OCI-LY7 (cell line): ENCODE data around the gene BANF2. TPM values are rescaled to one million over a fixed set of nuclear protein-coding genes. Genes with fewer than 3 reads are reported as not detected.
"Not testable (repeated sequence)": the region's sequence is repeated elsewhere in the genome, so short reads cannot be mapped to it uniquely, and the experiment has no call there.

ENCODE experiments used
- BruUV-seq: library from RNA; stranded (reverse); fragments of 400-500 nt; replicated peaks from 2 replicates; lab custom pipeline; 2021; lab: Mats Ljungman, UMichigan
- CTCF ChIA-PET: fragments of 300-600 bp; sonication (Branson Sonifier 250); formaldehyde crosslinking; loops from one replicate; lab custom pipeline; 2022; ENCODE audit warnings: antibody characterized with exemption; ENCODE audit not compliant: unreplicated experiment; lab: Charles Lee
- POLR2A ChIA-PET: fragments of 300-600 bp; sonication (Branson Sonifier 250); formaldehyde crosslinking; loops from one replicate; lab custom pipeline; 2022; ENCODE audit warnings: antibody characterized with exemption; lab: Charles Lee
- DNase-seq: peaks from one replicate; pipeline ENCODE4 v3.0.0-alpha.2; 2015; ENCODE audit warnings: low spot score
- H2AFZ ChIP-seq: fragments of 200-600 bp; sonication (generic), shearing (Covaris generic); 2 replicates; pipeline ENCODE4 v1.6.1; 2014; ENCODE audit warnings: mild to moderate bottlenecking, antibody characterized with exemption, low read length, moderate library complexity
- H3K27ac ChIP-seq: fragments of 200-600 bp; sonication (generic); 2 replicates; pipeline ENCODE4 v1.5.1; 2014; ENCODE audit warnings: mixed run types, low read depth, mild to moderate bottlenecking, moderate library complexity, low read length, inconsistent platforms; ENCODE audit not compliant: poor library complexity, severe bottlenecking
- H3K36me3 ChIP-seq: fragments of 200-600 bp; sonication (generic); 2 replicates; pipeline ENCODE4 v1.6.1; 2014; ENCODE audit warnings: mild to moderate bottlenecking, antibody characterized with exemption, low read length, moderate library complexity, mixed read lengths; ENCODE audit not compliant: insufficient read depth
- H3K4me1 ChIP-seq: fragments of 200-600 bp; sonication (generic); 2 replicates; pipeline ENCODE4 v1.5.1; 2014; ENCODE audit warnings: mild to moderate bottlenecking, low read length; ENCODE audit not compliant: insufficient read depth, poor library complexity, severe bottlenecking
- H3K4me2 ChIP-seq: fragments of 200-600 bp; sonication (generic); 2 replicates; pipeline ENCODE4 v1.6.1; 2014; ENCODE audit warnings: mild to moderate bottlenecking, low read length
- H3K4me3 ChIP-seq: fragments of 200-600 bp; sonication (generic); 2 replicates; pipeline ENCODE4 v1.5.1; 2014; ENCODE audit warnings: mild to moderate bottlenecking, low read depth, low read length; ENCODE audit not compliant: poor library complexity, severe bottlenecking
- H3K79me2 ChIP-seq: fragments of 200-600 bp; sonication (generic); 2 replicates; pipeline ENCODE4 v1.6.1; 2016; ENCODE audit warnings: low read depth, mild to moderate bottlenecking, low read length, moderate library complexity, mixed read lengths; ENCODE audit not compliant: insufficient read depth
- H3K9me2 ChIP-seq: fragments of 200-600 bp; sonication (generic); 2 replicates; pipeline ENCODE4 v1.6.1; 2016; ENCODE audit warnings: mild to moderate bottlenecking, low read length, mixed read lengths; ENCODE audit not compliant: insufficient read depth
- H3K9me3 ChIP-seq: fragments of 200-600 bp; sonication (generic); 2 replicates; pipeline ENCODE4 v1.6.1; 2014; ENCODE audit warnings: mild to moderate bottlenecking, mixed run types, low read length, mixed read lengths
- H4K20me1 ChIP-seq: fragments of 200-600 bp; sonication (generic); 2 replicates; pipeline ENCODE4 v1.6.1; 2014; ENCODE audit warnings: mild to moderate bottlenecking, antibody characterized with exemption, low read length, moderate library complexity, mixed read lengths; ENCODE audit not compliant: insufficient read depth
- EZH2phosphoT487 ChIP-seq: fragments of 200-600 bp; sonication (generic); IDR thresholded peaks from 2 replicates; pipeline ENCODE4 v1.6.1; 2018; ENCODE audit warnings: low read depth, borderline replicate concordance, mild to moderate bottlenecking, mixed run types, antibody characterized with exemption, low read length, moderate library complexity, mixed read lengths
- intact Hi-C: fragments of 100-400 bp; cut with micrococcal nuclease; formaldehyde crosslinking; loops from one replicate; pipeline ENCODE4 v1.10.0; 2022; ENCODE audit not compliant: unreplicated experiment
- total RNA-seq, 2 experiments: library from RNA; depleted of rRNA in 1 of 2; stranded (reverse); fragments of >200 nt in 1 of 2; shearing (Covaris generic) in 1 of 2; gene quantifications; 2 replicates each; pipeline ENCODE4 v1.2.3, GENCODE V29; 2014 to 2022
- TF ChIP-seq, protein P1 (sequence below): fragments of 200-600 bp; sonication (generic); conservative IDR thresholded peaks from 2 replicates; pipeline ENCODE4 v1.5.1; 2014; ENCODE audit warnings: mild to moderate bottlenecking, antibody characterized with exemption, low read length, moderate library complexity, mixed read lengths

BANF2 gene
- total RNA-seq, 2 experiments from 2014 or later = not detected

DNA sequence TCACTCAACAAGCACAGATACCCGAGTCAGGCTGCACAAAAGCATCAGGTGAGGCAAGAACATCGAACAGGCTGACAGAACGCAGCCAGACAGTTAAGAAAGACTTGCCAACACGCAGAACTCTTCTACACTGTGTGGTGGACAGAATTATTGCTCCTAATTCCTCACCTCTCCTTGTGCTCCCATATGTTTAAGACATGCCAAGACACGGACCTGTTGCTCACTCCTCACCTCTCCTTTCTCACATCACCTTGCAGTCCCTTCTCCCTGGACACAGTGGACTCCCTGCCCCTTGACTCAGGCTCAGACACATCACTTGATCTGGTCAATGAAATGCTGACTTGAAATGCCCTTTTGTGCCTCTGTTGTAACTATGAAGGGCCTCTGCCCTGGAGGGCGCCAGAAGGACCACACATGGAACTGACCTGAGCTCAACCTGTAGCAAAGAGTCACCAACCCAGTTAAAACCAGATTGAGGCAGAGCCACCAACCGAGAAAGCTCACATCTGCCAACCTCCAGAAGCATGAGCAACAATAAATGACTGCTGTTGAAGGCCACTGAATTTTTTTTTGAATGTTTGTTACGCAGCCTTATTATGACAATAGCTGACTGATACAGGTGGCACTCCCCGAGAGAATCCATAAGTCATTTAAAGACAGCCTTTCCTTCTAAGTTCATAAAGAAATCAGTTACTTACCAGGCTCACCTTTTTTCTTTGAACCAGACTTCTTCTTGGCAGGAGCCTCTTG is 41.7 kb upstream of the BANF2 start:
- no peak for DNase-seq
- no peaks in the 10 kb centered on the region for H3K79me2 ChIP-seq
- H3K36me3 ChIP-seq = peaks cover 27% of the 10 kb centered on the region
- no peak overlapping the region for H3K4me2 ChIP-seq
- no peaks in the 10 kb centered on the region for H4K20me1 ChIP-seq
- H2AFZ ChIP-seq = no peak overlapping the region
- ChIA-PET CTCF (no interaction called here), POLR2A (interaction anchor here (0.5 kb wide), 1 partner anchor 545 kb away, joined by 3 read pairs; no protein-coding TSS in a partner anchor)
- peaks cover 4% of the 10 kb centered on the region for H3K4me1 ChIP-seq
- TF ChIP-seq, protein P1, sequence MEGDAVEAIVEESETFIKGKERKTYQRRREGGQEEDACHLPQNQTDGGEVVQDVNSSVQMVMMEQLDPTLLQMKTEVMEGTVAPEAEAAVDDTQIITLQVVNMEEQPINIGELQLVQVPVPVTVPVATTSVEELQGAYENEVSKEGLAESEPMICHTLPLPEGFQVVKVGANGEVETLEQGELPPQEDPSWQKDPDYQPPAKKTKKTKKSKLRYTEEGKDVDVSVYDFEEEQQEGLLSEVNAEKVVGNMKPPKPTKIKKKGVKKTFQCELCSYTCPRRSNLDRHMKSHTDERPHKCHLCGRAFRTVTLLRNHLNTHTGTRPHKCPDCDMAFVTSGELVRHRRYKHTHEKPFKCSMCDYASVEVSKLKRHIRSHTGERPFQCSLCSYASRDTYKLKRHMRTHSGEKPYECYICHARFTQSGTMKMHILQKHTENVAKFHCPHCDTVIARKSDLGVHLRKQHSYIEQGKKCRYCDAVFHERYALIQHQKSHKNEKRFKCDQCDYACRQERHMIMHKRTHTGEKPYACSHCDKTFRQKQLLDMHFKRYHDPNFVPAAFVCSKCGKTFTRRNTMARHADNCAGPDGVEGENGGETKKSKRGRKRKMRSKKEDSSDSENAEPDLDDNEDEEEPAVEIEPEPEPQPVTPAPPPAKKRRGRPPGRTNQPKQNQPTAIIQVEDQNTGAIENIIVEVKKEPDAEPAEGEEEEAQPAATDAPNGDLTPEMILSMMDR = no peak
- TF ChIP-seq EZH2phosphoT487 = no peak
- BruUV-seq = no TSS peak
- H3K4me3 ChIP-seq = no peak overlapping the region
- no peaks in the 10 kb centered on the region for H3K9me2 ChIP-seq
- no peak overlapping the region for H3K27ac ChIP-seq
- H3K9me3 ChIP-seq = peaks cover 8% of the 10 kb centered on the region; the same call in 1 of the 2 replicates
- intact Hi-C loops = no loop called here

DNA sequence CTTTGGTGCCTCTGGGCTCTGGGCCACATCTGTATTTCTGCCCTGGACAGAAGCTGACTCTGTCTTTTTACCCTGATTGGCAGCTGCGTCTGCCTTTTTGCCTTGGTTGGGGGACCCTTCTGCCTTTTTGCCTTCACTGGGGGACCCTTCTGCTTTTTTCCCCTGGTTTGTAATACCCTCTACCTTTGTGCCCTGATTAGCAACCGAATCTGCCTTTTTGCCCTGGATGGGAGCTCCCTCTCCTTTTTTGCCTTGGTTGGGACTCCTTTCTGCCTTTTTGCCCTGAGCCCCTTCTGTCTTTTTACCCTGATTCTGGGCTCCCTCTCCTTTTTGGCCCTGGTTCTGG is 41.1 kb upstream of the BANF2 start:
- Histone ChIP-seq H2AFZ (no peak overlapping the region), H3K36me3 (peaks cover 27% of the 10 kb centered on the region), H3K4me1 (peaks cover 4% of the 10 kb centered on the region), H3K79me2 (no peaks in the 10 kb centered on the region), H3K4me3 (no peak overlapping the region), H3K27ac (no peak overlapping the region), H3K4me2 (no peak overlapping the region), H4K20me1 (no peaks in the 10 kb centered on the region), H3K9me3 (peaks cover 8% of the 10 kb centered on the region; the same call in 1 of the 2 replicates), H3K9me2 (no peaks in the 10 kb centered on the region)
- DNase-seq = no peak
- ChIA-PET CTCF (no interaction called here), POLR2A (no interaction called here)
- intact Hi-C loops = no loop called here
- no peak for TF ChIP-seq EZH2phosphoT487
- TF ChIP-seq, protein P1 = no peak
- no TSS peak for BruUV-seq

DNA sequence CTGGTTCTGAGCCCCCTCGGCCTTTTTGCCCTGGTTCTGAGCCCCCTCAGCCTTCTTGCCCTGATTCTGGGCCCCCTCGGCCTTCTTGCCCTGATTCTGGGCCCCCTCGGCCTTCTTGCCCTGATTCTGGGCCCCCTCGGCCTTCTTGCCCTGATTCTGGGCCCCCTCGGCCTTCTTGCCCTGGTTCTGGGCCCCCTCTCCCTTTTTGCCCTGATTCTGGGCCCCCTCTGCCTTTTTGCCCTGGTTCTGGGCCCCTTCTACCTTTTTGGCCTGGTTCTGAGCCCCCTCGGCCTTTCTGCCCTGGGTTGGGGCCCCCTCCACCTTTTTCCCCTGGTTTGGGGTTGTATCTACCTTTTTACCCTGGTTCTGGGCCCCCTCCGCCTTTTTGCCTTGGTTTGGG is 40.4 kb upstream of the BANF2 start:
- H3K4me2 ChIP-seq, H4K20me1 ChIP-seq, POLR2A ChIA-PET, H3K27ac ChIP-seq, intact Hi-C loops, H3K79me2 ChIP-seq, H3K9me2 ChIP-seq, H3K9me3 ChIP-seq, CTCF ChIA-PET, BruUV-seq, H3K4me1 ChIP-seq, H3K4me3 ChIP-seq, DNase-seq, H2AFZ ChIP-seq: not testable (repeated sequence)
- peaks cover 27% of the 10 kb centered on the region for H3K36me3 ChIP-seq
